ENCODE data around the gene BTG4.

DNA sequence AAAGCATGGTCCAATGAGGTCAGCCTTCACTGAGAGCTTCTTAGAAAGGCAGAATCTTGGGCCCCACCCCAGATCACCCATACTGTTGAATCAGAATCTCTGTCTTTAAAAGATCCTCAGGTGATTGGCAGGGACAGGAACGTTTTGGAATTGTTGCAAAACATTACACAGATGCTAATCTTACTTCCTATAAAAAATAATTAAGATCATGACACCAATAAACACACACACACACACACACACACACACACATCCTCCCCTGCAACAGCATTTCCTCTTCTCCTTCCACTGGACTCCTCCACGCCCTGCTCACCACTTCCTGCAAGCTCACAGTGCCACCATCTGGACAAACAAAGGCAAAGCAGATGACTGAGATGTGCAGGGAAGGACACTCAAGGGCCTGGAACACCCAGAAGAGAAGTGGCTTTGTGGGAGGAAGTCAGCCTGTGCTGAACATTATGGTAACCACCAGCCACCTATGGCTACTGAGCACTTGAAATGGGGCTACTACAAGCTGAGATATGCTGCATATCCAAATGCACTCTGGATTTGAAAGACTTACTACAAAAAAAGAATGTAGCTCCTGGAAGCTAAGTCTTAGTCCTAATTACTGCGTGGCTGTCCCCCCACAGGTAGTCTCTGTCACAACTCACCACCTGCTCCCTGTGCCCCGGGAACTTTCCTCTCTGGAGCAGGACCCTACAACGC lies 65.6 kb downstream of the BTG4 start:
- no peak for TF ChIP-seq EZH2 (IDR thresholded peaks at IDR 0.05; ENCODE audit: borderline replicate concordance, low read depth, low read length, severe bottlenecking)
- TF ChIP-seq CTCF (IDR thresholded peaks at IDR 0.05; ENCODE audit: extremely low read depth in 1 of 2, insufficient read depth in 1 of 2, low read depth in 1 of 2, low read length in 2 of 2) = peak; percentile 76 to 85
- no peak for TF ChIP-seq JUN (IDR thresholded peaks at IDR 0.05; ENCODE audit: borderline replicate concordance, insufficient read depth, insufficient read length, low read depth)
- no peak for TF ChIP-seq POLR2AphosphoS5 (IDR thresholded peaks at IDR 0.05; ENCODE audit: insufficient read depth, low read depth, low read length)
- no peak for TF ChIP-seq FOS (IDR thresholded peaks at IDR 0.05; ENCODE audit: borderline replicate concordance, insufficient read depth, low read length)
- no peak for TF ChIP-seq POLR2A (IDR thresholded peaks at IDR 0.05; ENCODE audit: low read depth, low read length)
- TF ChIP-seq, protein P1, sequence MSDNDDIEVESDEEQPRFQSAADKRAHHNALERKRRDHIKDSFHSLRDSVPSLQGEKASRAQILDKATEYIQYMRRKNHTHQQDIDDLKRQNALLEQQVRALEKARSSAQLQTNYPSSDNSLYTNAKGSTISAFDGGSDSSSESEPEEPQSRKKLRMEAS (IDR thresholded peaks at IDR 0.05; ENCODE audit: insufficient read depth, insufficient read length) = no peak
- no peak for TF ChIP-seq MYC (IDR thresholded peaks at IDR 0.05; ENCODE audit: low read depth, low read length)
